ENCODE results near the gene NDUFS8. TPM values are rescaled to one million over a fixed set of nuclear protein-coding genes. Genes with fewer than 3 reads are reported as not detected.
A peak's percentile ranks its signal among the peaks of the same experiment; 100 is the strongest.

NDUFS8 gene
- total RNA-seq, 1 experiment from 2014 or later: 221 TPM

- TF ChIP-seq CREB1 (CRISPR knock-in tag; IDR thresholded peaks at IDR 0.05): no peak
- no peak for TF ChIP-seq RORB (CRISPR knock-in tag; IDR thresholded peaks at IDR 0.05)
- no peak for TF ChIP-seq NR1H2 (CRISPR knock-in tag; IDR thresholded peaks at IDR 0.05)
- TF ChIP-seq TP53 (CRISPR knock-in tag; IDR thresholded peaks at IDR 0.05): no peak
- TF ChIP-seq NFATC4 (CRISPR knock-in tag; IDR thresholded peaks at IDR 0.05): no peak
- TF ChIP-seq CTCF (IDR thresholded peaks at IDR 0.05): peak; percentile 44; the same call in 1 of the 2 replicates
- TF ChIP-seq ETV6 (CRISPR knock-in tag; IDR thresholded peaks at IDR 0.05): no peak
- TF ChIP-seq STAT6 (CRISPR knock-in tag; conservative IDR thresholded peaks at IDR 0.05; ENCODE audit: low read depth): no peak
- TF ChIP-seq JAZF1 (CRISPR knock-in tag; IDR thresholded peaks at IDR 0.05): no peak
- TF ChIP-seq ARID4B (CRISPR knock-in tag; IDR thresholded peaks at IDR 0.05; ENCODE audit: borderline replicate concordance): 0 out of 2 replicates have a peak, but pooled peaks have one; percentile 29
- no peak for TF ChIP-seq ESRRA (CRISPR knock-in tag; IDR thresholded peaks at IDR 0.05; ENCODE audit: borderline replicate concordance)
- TF ChIP-seq MXD4 (CRISPR knock-in tag; IDR thresholded peaks at IDR 0.05; ENCODE audit: borderline replicate concordance): no peak
- 0 out of 2 replicates have a peak, but pooled peaks have one; percentile 56 for TF ChIP-seq ZNF121 (CRISPR knock-in tag; IDR thresholded peaks at IDR 0.05)
- TF ChIP-seq ATF6 (CRISPR knock-in tag; IDR thresholded peaks at IDR 0.05): no peak
- TF ChIP-seq MYBL2 (CRISPR knock-in tag; IDR thresholded peaks at IDR 0.05): no peak
- TF ChIP-seq FOXJ3 (CRISPR knock-in tag; IDR thresholded peaks at IDR 0.05; ENCODE audit: borderline replicate concordance): no peak
- no peak for TF ChIP-seq ATF1 (CRISPR knock-in tag; IDR thresholded peaks at IDR 0.05)
Observed at GRCh38 chr11:68020575-68020974, 9.9 kb upstream of the NDUFS8 start (continued).

Data from WTC11 (cell line).